IMR-90 (cell line): ENCODE measurements around the gene GPR176.

Experiments used
- CEBPB ChIP-seq: IDR thresholded peaks from 2 replicates; pipeline ENCODE4 v1.6.1; 2012; ENCODE audit warnings: low read depth, low read length, improper control_type of control experiment
- CTCF ChIP-seq: conservative IDR thresholded peaks from 2 replicates; pipeline ENCODE4 v1.5.1; 2012; ENCODE audit warnings: mild to moderate bottlenecking, low read depth, low read length, improper control_type of control experiment
- MXI1 ChIP-seq: IDR thresholded peaks from 2 replicates; pipeline ENCODE4 v1.6.1; 2012; ENCODE audit warnings: low read depth, mild to moderate bottlenecking, low read length, moderate library complexity, borderline replicate concordance

- no peak for TF ChIP-seq CTCF
- peak; percentile 42; the same call in 1 of the 2 replicates for TF ChIP-seq MXI1
- no peak for TF ChIP-seq CEBPB
Measured at GRCh38 chr15:39770748-39771689, 149.0 kb downstream of the GPR176 start.
